Measurements from ENCODE around the gene CD180.
"Not testable (repeated sequence)": the region's sequence is repeated elsewhere in the genome, so short reads cannot be mapped to it uniquely, and the experiment has no call there.

CD180 gene

DNA sequence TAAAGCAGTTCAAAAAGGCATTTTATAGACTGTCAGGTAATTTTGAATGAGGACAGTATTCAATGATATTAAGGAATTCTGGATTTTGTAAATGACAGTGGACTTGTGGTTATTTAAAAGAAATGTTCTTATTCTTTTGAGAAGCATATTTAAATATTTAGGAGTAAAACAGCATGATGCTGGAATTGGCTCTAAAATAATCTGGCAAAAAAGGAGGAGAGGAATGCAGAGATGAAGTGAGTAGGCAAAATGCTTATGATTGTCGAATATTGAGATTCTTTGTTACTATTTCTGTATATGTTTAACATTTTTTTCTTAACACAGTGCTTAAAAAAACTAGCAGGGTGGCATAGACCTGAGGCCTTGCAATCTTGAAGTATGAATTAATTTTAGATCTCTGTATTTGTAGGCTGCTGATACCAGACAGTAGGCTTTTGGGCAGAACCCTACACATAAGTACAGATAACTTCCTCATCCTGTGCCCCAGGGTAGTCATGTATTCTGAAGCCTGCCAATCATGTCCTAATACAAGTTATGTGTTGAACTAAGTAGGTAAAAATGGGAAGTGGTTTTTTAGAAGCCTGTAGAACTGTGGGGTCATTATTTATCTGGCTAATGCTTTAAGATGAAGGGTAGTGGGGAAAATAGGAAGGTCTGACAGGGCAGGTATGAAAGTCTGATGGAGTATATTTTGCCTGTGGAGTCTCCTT, 9.4 kb downstream of the CD180 start:
- DNase-seq: peak; percentile 34

DNA sequence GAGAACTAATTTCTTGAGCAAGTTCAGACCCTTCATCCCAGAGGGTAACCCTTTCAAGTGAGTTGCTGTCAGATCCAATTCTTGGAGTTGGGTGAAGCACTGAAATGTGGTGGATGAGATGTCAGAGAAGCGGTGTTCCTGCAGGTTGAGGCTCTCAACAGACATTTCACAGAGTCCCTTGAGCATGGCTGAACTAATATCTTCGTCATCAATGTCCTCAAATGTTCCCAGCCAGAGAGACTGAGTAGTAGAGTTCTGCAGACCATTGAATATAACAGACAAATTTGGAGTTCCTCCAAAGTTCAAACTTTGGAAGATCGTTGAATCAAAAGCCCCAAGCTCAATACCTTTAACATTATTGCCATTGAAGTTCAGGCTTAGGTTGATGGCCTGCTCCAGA, 12.7 kb downstream of the CD180 start:
- no peak for DNase-seq

DNA sequence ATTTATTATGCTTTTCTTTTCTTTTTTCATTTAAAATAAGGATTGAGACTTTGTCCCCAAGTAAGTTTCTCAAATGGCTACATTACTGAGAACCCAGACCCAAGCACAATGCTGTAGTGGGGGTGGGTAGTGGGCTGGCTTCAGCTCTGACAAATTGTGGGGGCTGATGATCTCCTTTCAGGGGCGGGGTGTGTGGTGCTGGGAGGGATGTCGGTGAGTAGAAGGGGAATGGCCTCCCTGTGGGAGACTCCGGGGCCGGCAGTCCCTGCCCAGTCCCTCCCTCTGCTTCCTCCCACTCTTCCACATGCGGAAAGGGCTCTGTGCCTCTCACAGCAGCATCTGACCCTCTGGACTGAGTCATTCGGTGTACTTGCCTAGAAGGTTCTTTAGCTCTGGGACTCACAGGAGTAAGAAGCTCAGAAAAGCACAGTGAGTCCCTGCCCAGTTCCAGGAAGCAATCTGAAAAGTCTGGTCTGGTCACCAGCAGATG, 14.3 kb downstream of the CD180 start:
- DNase-seq: no peak

DNA sequence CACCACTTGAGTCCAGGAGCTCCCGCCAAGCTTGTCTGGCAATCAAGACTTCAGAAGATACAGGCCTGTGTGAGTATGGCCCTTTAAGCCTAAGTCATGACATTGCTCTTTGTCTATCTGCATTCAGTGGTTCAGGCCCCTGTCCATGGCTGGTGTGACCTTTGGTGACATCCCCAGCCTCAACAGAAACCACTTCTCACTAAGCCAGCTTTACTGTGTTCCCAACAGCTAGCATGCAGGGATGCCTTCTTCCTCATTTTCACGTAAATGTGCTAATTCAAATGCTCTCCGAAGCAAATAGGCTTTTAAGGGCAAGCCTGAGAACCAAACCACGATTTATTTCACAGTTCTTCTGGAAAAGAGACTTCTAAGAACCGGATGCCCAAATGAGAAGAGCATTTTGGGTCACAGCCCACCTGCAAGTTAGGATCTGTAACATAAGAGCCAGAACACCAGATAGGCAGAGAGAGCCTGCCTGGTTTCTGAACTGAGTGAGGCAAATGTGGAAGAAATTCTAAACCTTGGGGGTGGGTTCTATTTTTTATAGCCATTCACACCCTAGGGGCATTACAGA, 14.9 kb downstream of the CD180 start:
- no peak for DNase-seq

DNA sequence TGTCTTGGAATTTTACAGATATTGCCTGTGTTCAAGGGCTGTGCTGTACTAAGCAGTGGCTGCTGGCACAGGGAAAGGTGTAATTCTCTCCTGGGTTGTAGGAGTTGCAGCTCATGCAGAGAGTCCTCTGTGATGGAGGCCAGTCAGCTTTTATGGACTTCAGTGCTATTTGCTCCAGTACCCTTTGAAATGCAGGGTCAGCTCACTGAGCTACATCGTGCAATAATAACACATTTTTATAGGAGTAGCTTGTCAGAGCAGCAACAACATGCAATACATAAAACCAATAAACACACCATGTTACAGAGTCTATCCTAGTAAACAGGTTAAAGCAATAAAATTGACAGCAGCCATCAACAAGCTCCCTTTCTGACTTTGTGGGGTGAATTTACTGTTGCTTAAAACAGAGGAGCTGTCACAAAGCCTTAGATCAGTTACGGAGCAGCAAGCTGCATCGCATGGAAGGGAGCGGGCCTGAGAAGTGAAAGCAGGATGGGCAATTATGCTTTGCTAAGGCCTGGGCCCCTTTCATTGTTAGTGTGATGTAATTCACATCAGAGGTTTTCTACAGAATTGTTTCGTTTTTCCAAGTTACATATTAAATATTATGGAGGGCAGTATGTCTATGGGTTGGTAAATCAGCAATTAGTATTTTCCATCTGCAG, 16.8 kb downstream of the CD180 start:
- DNase-seq: no peak

DNA sequence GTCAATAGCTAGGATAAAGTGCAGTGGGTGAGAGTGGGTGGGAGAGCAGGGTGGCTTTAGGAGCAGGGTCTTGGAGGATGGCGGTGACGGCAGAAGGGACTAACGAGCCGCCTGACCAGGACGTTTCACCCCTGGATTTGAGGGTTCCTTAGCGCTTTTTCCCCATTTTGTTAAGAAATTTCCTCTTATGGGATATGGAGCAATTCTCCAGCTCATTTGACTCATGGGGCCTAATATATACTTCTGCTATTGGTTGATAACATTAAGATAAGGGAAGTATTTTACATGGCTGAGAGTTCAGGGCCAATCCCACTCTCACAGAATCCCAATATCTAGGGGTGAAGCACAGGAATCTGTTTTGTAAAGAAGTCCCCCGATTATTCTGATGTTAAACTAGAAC, 17.6 kb downstream of the CD180 start:
- DNase-seq: no peak

DNA sequence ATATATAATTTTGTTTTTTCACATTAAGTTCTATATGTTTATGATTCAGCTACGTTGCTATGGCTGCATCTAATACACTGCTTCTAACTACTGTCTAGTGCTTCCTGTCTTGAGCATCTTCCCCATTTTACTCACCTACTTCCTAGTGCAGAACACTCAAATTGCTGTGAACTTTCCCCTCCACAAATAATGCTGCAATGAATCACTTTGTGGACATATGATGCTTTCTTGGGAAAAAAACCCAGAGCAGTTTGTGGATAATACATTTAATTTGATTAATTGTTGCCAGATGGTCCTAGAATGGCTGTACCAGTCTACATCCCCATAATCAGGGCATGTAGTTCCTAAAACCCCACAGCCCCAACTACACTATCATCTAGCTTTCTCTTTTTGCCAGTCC, 18.5 kb downstream of the CD180 start:
- DNase-seq: no peak

DNA sequence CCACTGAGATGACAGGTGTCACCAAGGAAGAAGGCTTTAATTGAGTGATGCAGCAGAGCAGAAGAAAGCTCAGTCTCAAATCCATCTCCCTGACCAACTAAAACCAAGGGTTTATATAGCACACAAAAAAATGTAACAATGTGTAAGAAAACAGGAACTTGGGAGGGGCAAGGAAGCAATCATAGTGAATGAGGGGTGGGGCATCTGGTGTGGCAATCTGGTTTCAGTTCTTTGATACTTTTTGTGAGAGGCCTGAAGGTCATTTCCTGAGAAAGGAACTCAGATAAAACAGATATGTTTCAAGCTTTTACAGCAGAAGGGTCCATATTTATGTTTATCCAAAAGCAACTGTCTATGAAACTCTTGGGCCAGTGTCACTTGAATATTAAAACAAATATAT, 19.7 kb downstream of the CD180 start:
- DNase-seq: no peak

DNA sequence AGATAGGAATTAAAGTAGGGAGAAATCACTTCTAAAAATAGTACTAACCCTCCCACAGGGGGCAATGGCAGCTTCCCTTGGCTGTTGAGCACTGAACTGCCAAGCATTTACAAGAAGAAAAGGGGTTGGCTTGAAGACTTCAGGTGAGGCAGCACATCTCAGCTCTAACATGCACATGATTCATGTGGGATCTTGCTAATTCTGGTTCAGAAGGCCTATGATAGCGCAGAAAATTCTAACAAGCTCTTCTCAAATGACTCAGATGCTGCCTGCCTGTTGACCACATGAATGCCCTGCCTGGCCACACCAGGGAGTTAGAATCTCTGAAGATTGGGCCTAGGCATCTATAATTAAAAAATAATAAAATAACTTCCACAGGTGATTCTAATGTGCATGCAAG, 22.6 kb downstream of the CD180 start:
- DNase-seq: no peak

DNA sequence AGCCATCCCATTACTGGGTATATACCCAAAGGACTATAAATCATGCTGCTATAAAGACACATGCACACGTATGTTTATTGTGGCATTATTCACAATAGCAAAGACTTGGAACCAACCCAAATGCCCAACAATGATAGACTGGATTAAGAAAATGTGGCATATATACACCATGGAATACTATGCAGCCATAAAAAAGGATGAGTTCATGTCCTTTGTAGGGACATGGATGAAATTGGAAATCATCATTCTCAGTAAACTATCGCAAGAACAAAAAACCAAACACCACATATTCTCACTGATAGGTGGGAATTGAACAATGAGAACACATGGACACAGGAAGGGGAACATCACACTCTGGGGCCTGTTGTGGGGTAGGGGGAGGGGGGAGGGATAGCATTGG, 23.2 kb downstream of the CD180 start:
- DNase-seq: not testable (repeated sequence)

DNA sequence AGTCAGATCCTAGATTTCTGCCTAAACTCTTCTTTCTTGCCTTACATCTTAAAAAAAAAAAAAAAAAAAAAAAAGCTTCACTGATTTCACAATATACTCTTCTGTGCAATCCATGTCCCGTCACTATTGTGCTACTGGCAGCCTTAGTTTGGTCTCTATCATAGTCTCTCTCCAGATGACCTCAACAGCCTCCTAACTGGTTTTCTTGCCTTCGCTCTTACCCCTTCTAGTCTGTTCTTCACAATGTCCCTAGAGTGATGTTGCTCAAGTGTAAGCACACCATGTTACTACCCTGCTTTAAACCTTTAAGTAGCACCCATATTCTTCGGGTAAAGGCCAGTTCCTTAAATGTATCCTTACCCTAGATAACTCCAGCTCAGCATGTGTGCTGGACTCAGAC, 25.8 kb downstream of the CD180 start:
- no peak for DNase-seq

DNA sequence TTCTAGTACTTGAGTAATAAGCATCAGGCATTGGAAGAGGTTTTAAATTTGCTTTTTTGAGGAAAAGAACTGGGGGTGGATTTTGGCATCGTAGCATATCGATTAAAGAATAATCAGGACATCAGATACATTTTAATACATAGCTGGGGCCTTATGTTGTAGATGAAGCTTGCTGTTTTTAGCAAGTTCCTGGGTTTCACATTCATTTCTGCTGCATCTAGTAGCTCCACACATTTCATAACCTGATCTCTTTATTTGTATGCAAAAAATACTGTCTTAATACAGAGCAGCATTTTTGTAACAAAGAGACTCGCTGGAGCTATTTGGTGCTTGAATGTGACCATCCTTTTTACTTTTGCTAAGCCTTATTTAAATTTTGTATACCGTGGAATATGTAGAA, 28.5 kb downstream of the CD180 start:
- DNase-seq: no peak

DNA sequence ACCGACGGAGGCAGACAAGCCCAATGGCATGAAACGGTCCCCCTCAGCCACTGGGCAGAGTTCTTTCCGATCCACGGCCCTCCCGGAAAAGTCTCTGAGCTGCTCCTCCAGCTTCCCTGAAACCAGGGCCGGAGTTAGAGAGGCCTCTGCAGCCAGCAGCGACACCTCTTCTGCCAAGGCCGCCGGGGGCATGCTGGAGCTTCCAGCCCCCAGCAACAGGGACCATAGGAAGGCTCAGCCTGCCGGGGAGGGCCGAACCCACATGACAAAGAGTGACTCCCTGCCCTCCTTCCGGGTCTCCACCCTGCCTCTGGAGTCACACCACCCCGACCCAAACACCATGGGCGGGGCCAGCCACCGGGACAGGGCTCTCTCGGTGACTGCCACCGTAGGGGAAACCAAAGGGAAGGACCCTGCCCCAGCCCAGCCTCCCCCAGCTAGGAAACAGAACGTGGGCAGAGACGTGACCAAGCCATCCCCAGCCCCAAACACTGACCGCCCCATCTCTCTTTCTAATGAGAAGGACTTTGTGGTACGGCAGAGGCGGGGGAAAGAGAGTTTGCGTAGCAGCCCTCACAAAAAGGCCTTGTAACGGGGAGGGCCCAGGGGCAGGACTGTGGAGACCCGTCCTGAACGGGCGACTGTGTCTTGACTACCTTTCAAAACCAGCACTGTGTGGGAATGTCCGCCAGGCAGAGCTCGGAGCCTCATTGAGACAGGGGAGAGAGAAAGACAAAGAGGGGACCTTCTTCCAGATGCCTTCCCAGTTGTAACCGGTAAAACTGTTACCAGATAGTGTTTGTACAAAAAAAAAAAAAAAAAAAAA, 29.9 kb downstream of the CD180 start:
- peak; percentile 86 for DNase-seq

DNA sequence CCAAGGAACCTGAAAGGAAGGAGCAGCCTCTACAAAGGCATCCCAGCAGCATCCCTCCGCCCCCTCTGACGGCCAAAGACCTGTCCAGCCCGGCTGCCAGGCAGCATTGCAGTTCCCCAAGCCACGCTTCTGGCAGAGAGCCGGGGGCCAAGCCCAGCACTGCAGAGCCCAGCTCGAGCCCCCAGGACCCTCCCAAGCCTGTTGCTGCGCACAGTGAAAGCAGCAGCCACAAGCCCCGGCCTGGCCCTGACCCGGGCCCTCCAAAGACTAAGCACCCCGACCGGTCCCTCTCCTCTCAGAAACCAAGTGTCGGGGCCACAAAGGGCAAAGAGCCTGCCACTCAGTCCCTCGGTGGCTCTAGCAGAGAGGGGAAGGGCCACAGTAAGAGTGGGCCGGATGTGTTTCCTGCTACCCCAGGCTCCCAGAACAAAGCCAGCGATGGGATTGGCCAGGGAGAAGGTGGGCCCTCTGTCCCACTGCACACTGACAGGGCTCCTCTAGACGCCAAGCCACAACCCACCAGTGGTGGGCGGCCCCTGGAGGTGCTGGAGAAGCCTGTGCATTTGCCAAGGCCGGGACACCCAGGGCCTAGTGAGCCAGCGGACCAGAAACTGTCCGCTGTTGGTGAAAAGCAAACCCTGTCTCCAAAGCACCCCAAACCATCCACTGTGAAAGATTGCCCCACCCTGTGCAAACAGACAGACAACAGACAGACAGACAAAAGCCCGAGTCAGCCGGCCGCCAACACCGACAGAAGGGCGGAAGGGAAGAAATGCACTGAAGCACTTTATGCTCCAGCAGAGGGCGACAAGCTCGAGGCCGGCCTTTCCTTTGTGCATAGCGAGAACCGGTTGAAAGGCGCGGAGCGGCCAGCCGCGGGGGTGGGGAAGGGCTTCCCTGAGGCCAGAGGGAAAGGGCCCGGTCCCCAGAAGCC, 30.8 kb downstream of the CD180 start:
- DNase-seq: peak; percentile 85

DNA sequence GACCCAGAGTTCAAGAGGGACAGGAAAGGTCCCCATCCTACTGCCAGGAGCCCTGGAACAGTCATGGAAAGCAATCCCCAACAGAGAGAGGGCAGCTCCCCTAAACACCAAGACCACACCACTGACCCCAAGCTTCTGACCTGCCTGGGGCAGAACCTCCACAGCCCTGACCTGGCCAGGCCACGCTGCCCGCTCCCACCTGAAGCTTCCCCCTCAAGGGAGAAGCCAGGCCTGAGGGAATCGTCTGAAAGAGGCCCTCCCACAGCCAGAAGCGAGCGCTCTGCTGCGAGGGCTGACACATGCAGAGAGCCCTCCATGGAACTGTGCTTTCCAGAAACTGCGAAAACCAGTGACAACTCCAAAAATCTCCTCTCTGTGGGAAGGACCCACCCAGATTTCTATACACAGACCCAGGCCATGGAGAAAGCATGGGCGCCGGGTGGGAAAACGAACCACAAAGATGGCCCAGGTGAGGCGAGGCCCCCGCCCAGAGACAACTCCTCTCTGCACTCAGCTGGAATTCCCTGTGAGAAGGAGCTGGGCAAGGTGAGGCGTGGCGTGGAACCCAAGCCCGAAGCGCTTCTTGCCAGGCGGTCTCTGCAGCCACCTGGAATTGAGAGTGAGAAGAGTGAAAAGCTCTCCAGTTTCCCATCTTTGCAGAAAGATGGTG, 31.6 kb downstream of the CD180 start:
- no peak for DNase-seq

DNA sequence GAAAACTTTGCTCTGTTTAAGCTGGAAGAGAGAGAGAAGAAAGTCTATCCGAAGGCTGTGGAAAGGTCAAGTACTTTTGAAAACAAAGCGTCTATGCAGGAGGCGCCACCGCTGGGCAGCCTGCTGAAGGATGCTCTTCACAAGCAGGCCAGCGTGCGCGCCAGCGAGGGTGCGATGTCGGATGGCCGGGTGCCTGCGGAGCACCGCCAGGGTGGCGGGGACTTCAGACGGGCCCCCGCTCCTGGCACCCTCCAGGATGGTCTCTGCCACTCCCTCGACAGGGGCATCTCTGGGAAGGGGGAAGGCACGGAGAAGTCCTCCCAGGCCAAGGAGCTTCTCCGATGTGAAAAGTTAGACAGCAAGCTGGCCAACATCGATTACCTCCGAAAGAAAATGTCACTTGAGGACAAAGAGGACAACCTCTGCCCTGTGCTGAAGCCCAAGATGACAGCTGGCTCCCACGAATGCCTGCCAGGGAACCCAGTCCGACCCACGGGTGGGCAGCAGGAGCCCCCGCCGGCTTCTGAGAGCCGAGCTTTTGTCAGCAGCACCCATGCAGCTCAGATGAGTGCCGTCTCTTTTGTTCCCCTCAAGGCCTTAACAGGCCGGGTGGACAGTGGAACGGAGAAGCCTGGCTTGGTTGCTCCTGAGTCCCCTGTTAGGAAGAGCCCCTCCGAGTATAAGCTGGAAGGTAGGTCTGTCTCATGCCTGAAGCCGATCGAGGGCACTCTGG, 32.6 kb downstream of the CD180 start:
- DNase-seq: no peak

DNA sequence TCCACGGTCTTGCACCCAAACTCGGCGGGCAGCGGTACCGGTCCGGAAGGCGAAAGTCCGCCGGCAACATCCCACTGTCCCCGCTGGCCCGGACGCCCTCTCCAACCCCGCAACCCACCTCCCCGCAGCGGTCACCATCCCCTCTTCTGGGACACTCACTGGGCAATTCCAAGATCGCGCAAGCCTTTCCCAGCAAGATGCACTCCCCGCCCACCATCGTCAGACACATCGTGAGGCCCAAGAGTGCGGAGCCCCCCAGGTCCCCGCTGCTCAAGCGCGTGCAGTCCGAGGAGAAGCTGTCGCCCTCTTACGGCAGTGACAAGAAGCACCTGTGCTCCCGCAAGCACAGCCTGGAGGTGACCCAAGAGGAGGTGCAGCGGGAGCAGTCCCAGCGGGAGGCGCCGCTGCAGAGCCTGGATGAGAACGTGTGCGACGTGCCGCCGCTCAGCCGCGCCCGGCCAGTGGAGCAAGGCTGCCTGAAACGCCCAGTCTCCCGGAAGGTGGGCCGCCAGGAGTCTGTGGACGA, 33.3 kb downstream of the CD180 start:
- DNase-seq: no peak

DNA sequence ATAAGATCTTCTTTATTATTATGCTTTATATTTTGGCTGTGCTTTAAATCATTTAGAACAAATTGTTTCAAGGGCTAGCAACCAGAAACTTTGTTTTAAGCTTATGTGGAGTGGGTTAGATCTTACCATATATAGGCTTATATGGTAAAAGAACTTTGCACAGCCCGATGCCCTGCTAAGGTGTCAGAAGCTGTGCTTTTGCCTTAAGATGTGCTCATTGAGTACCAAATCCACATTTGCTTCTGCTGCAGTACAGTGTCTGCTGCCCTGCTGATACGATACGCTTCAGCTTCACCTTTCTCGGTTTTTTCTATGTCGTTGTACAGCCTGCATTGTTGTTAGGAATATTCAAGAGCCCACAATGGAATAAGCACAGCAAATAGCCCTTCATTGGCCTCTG, 34.8 kb downstream of the CD180 start:
- DNase-seq: peak; percentile 26

DNA sequence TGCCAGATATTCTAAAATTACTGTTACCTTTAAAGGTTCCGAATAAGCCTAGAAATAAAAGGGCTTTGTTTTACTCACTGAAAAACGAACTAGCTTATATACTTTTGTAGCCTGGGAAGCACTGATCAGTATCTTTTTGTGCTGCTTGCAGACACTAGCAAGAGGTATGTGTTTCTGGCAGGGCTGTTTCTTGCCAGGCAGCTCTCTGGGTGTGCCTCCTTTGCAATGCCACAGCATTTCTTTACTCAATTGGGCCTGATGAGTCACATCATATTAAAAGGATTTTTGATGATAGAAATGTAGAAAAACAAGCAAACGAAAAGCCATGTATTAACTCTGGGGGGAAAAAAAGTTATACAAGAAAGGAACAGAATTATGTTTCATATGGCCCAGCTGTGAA, 35.6 kb downstream of the CD180 start:
- DNase-seq: peak; percentile 79

DNA sequence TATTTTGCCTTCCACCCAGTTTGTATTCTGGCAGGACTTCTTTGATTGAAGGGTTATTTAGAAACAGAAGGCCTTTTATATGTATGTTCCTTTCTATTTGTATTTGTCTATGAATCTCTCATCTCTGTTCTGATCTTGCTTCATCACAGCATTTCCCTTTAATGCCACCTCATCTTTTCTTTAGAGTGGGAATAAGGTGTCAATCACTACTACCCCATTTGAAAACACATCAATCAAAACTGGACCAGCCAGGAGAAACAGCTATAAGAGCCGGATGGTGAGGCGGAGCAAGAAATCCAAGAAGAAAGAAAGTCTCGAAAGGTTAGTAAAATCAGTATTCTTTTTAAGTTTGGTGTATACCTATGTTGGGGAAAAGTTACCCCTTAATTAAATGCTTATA, 36.3 kb downstream of the CD180 start:
- DNase-seq: peak; percentile 9
